ENCODE results near the gene ZIK1.

GRCh38 chr19:57611113-57611512, 27.2 kb downstream of the ZIK1 start:
- TF ChIP-seq USF1 (IDR thresholded peaks at IDR 0.05) = no peak
- TF ChIP-seq EP300 (IDR thresholded peaks at IDR 0.05; ENCODE audit: borderline replicate concordance) = no peak
- no peak for TF ChIP-seq TCF12 (IDR thresholded peaks at IDR 0.05; ENCODE audit: low read depth)
- TF ChIP-seq CREB1 (IDR thresholded peaks at IDR 0.05; ENCODE audit: low read depth) = no peak
- TF ChIP-seq REST (IDR thresholded peaks at IDR 0.05; ENCODE audit: low read depth) = no peak
- TF ChIP-seq TEAD4 (IDR thresholded peaks at IDR 0.05) = no peak
- TF ChIP-seq RAD21 (IDR thresholded peaks at IDR 0.05; ENCODE audit: low read depth) = no peak
- TF ChIP-seq CEBPB (IDR thresholded peaks at IDR 0.05) = no peak
- no peak for TF ChIP-seq MAX (IDR thresholded peaks at IDR 0.05)
- TF ChIP-seq TAF1 (IDR thresholded peaks at IDR 0.05; ENCODE audit: low read depth) = no peak
